GOT3 (cell line): ENCODE data around the gene CBLC.
"Not testable (repeated sequence)": the region's sequence is repeated elsewhere in the genome, so short reads cannot be mapped to it uniquely, and the experiment has no call there.

Experiments used
- DNase-seq: peaks from one replicate; lab custom pipeline; 2025; ENCODE audit warnings: mixed read lengths; lab: John Stamatoyannopoulos, UW

Gene CBLC

GRCh38 chr19:44819246-44819832 is 41.6 kb downstream of the CBLC start:
- no peak for DNase-seq

DNA sequence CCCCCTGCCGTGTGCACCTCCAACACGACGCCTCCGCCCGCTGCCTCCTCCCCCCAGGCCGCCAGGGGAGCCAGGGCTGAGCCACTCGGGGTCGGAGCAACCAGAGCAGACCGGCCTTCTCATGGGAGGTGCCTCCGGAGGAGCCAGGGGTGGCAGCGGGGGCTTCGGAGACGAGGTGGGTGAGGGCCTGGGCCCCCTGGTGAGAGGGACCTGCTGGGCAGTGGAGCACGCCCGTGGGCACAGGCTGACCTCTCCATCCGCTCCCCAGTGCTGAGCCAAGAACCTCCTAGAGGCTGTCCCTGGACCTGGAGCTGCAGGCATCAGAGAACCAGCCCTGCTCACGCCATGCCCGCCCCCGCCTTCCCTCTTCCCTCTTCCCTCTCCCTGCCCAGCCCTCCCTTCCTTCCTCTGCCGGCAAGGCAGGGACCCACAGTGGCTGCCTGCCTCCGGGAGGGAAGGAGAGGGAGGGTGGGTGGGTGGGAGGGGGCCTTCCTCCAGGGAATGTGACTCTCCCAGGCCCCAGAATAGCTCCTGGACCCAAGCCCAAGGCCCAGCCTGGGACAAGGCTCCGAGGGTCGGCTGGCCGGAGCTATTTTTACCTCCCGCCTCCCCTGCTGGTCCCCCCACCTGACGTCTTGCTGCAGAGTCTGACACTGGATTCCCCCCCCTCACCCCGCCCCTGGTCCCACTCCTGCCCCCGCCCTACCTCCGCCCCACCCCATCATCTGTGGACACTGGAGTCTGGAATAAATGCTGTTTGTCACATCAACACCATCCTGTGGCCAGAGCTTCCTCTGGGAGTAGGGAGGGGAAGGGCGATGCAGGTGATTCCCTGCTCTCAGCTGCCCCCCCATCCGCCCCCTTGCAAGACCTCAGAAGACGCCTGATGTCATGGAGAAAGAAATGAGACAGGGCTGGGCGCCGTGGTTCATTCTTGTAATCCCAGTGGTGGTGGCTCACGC is 43.2 kb downstream of the CBLC start:
- no peak for DNase-seq

GRCh38 chr19:44822177-44822576 is 44.5 kb downstream of the CBLC start:
- no peak for DNase-seq

DNA sequence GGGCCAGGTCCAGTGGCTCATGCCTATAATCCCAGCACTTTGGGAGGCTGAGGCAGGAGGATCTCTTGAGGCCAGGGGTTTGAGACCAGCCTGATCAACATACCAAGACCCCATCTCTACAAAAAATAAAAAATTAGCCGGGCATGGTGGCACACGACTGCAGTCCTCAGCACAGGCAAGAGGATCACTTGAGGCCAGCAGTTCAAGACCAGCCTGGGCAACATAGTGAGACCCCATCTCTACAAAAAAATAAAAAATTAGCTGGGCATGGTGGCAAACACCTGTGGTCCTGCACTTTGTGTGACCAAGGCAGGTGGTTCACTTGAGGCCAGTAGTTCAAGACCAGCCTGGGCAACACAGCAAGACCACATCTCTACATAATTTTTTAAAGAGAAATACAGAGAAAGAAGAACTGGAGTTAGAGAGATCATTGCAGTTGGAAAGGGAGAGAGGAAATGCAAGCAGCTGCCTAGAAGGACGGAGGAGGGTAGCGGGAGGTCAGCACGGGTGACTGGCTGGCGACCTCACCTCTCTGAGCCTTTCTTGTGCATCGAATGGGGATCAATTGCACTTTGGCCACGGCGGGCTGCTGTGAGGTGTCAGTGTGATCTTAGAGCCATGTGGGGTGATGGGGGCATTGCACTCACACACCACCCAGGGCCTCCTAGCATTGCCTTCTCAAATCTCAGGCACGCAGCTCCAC is 45.1 kb downstream of the CBLC start:
- DNase-seq, result no peak

DNA sequence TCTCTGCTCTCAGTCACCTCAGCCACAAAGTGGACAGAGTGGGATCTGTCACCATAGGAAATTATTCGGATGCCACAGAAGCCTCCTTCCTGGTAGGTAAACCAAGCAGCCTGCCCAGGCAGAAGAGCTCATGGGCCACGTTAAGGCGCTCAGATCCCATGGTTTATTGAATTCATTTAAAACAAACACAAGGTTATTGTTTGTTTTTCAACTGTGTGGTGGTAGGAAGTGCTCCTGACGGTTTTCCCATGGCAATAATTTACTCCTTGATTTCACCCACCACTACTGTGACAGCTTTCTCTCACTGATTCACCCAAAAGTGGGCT is 45.6 kb downstream of the CBLC start:
- no peak for DNase-seq

- DNase-seq, result no peak
These were observed 47.1 kb downstream of the CBLC start for GRCh38 chr19:44824761-44825160.

DNA sequence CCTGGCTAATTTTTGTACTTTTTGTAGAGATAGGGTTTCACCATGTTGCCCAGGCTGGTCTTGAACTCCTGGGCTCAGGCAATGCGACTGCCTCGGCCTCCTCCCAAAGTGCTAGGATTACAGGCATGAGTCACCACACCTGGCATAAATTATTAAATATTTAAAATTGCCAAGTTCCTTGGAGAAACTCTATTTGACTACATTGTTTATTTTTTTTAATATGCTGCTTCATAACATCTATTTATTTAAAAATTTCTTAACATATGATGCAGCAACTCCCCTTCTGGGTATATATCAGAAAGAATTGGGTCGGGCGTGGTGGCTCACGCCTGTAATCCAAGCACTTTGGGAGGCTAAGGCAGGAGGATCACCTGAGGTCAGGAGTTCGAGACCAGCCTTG is 55.2 kb downstream of the CBLC start:
- DNase-seq, result not testable (repeated sequence)

GRCh38 chr19:44834399-44834798 is 56.7 kb downstream of the CBLC start:
- not testable (repeated sequence) for DNase-seq

GRCh38 chr19:44839276-44839675 is 61.6 kb downstream of the CBLC start:
- no peak for DNase-seq

DNA sequence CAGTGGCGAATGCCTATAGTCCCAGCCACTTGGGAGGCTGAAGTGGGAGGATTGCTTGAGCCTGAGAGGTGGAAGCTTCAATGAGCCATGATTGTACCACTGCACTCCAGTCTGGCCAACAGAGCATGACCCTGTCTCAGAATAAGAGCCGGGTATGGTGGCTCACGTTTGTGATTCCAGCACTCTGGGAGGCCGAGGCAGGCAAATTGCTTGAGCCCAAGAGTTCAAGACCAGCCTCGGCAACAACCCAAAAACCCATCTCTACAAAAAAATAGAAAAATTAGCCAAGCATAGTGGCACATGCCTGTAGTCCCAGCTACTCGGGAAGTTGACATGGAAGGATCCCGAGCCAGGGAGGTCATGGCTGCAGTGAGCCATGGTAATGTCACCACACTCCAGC is 63.1 kb downstream of the CBLC start:
- no peak for DNase-seq

GRCh38 chr19:44841231-44841630 is 63.5 kb downstream of the CBLC start:
- DNase-seq, result no peak

- no peak for DNase-seq
These were observed 67.6 kb downstream of the CBLC start for GRCh38 chr19:44845286-44845611.

DNA sequence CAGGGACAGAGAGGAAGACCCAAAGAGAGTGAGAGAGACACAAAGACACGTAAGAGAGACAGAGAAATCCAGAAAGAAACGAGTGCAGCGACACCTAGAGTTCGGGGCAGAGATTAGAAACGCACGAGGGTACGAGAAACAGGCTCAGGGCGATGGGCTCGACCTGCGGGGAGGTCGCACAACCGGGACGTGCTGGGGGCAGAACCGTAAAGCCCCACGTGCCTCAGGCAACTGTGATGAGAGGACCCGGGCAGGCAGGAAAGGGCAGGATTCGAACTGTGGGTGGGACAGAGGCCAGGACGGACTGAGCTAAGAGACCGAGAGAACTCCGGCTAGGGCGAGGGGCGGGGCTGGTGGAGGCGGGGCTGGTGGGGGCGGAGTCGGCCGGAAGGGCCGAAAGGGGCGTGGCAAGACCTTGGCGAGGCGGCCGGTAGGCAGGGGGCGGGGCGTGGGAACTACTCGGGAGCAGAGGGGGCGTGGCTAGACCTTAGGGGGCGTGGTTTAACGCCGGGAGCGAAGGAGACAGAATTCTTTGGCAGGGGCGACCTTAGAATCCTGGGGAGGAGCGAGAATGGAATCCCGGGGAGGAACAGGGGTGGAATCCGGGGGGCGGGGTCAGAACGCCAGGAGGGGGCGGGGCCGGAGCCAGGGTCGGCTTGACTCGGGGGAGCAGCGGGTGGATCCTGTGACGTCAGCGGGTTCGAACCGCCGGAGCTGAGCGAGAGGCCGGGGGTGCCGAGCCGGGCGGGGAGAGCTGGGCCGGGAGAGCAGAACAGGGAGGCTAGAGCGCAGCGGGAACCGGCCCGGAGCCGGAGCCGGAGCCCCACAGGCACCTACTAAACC is 68.1 kb downstream of the CBLC start, which contains the start of gene NECTIN2:
Gene NECTIN2 (plus strand): TSS at position 686 of the 843 bp plus-strand sequence. CDS start 229 bp downstream, outside the sequence.
- DNase-seq, result peak; percentile 95

DNA sequence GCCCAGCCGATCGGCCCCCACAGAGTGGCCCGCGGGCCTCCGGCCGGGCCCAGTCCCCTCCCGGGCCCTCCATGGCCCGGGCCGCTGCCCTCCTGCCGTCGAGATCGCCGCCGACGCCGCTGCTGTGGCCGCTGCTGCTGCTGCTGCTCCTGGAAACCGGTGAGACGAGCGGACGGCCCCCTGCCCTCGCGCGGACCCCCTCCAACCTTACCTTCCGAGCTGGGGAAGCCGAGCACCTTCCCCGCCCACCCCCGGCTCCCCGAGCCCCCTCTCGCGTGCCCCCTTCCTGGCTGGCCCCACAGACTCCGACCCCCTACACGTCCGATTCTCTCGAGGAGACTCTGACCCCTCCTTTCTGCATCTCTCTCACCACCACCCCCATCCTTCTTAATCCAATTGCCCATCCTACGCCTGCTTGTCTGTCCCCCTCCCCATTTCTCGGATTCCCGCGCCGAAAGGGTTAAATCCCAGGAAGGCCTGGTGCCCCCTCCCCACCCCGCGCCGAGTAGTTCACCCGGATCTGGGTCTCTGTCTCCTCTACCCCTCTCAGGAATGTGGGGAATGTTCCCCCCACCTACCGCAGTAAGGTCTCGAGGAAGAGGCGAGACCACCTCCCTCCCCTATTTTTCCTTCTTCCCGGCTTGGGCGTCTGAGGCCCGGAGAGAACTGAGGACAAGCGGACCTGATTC is 68.9 kb downstream of the CBLC start:
- DNase-seq, result no peak

GRCh38 chr19:44847144-44848035 is 69.7 kb downstream of the CBLC start:
- no peak for DNase-seq

DNA sequence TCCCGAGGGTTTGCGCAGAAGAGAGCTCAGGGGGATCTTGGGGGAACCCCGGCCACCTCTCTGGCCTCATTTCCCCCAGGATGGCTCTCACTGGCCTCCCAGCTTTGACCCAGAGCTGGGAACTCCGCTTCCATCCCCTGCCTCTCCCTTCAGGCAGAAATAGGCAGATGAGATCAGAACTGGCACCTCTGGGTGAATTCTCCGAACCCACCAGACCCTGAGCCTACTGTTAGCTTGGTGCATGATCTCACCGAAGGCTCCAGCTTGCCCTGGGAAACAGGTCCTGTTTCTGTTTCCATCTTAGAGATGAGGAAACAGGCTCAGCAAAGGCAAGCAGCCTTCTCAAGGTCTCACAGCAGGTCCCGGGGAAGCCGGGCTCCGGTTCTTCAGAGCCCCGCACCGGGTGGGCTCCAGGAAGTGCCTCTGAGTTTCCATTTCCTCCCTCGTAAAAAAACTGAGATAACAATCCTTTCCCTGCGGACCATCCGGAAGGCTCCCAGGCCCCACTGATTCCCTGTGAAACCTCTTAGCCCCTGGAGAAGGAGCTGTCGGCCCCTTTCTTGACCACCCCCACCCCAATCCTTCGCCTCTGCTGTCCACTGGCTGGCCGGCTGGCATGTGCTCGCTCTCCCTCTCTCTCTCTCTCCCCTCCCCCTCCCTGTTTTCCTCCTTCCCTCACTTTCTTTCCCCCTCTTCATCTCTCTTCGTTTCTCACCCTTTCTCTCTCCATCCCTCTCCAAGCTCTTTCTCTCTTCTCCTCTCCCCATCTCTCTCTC is 70.5 kb downstream of the CBLC start:
- no peak for DNase-seq

GRCh38 chr19:44848812-44849447 is 71.2 kb downstream of the CBLC start:
- no peak for DNase-seq
